ENCODE data around the gene PRKG2. TPM values are rescaled to one million over a fixed set of nuclear protein-coding genes. Genes with fewer than 3 reads are reported as not detected.

Gene PRKG2
- total and polyA plus RNA-seq, 12 donors, result 0.17 to 0.51 (median 0.20) TPM; not detected in 9

DNA sequence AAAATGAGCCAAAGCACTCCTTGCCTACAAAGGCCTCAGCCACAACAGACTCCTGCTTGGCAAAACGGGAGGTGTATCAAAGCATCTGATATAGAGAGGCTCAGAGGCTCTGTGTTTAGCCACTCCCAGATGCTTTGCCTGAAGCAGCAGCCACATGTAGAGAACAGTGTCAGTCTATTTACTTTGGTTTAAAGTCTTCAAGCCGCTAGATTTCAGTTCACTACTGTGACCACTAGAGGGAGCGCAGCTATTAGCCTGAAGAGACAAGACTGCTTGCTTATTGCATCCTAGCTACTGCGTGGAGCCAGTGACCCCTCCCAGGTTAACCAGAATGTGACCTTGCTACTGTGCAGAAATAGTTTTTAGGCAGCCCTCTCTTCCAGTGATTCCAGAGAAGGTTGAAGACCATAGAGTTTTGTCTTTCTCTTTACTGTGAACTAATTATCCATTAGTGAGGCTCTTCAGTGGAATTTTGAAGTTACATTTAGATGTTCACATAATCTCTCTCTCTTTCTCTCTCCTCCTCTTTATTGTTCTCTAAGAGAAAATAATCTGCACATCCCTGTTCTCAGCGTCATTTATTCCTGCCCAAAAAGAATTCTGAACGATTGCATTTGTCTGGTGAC lies 145.2 kb downstream of the PRKG2 start:
- H3K9me3 ChIP-seq, result no peaks in the 10 kb centered on the region
- intact Hi-C loops (cut with DNase I), result loop anchor here (1.0 to 5.0 kb wide), 4 partner anchors 281 to 283 kb away; no protein-coding TSS in a partner anchor
- no peaks in the 10 kb centered on the region for H3K4me1 ChIP-seq
- 8 to 9% methylated on average over 6 of the region's 6 CpGs for WGBS, 2 donors
- H3K27ac ChIP-seq, result no peak overlapping the region
- TF ChIP-seq, protein P1, sequence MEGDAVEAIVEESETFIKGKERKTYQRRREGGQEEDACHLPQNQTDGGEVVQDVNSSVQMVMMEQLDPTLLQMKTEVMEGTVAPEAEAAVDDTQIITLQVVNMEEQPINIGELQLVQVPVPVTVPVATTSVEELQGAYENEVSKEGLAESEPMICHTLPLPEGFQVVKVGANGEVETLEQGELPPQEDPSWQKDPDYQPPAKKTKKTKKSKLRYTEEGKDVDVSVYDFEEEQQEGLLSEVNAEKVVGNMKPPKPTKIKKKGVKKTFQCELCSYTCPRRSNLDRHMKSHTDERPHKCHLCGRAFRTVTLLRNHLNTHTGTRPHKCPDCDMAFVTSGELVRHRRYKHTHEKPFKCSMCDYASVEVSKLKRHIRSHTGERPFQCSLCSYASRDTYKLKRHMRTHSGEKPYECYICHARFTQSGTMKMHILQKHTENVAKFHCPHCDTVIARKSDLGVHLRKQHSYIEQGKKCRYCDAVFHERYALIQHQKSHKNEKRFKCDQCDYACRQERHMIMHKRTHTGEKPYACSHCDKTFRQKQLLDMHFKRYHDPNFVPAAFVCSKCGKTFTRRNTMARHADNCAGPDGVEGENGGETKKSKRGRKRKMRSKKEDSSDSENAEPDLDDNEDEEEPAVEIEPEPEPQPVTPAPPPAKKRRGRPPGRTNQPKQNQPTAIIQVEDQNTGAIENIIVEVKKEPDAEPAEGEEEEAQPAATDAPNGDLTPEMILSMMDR (IDR thresholded peaks at IDR 0.05), result peak; percentile 65 to 93 (median 87)
- no peaks in the 10 kb centered on the region for H3K36me3 ChIP-seq
- peak; percentile 49 to 79 (median 65) for ATAC-seq
- DNase-seq, result peak in 1 of 2 donors; percentile 57
- H3K4me3 ChIP-seq, result no peak overlapping the region
- peaks cover 0 to 3% (median 0%) of the 10 kb centered on the region in 7 donors for H3K27me3 ChIP-seq

DNA sequence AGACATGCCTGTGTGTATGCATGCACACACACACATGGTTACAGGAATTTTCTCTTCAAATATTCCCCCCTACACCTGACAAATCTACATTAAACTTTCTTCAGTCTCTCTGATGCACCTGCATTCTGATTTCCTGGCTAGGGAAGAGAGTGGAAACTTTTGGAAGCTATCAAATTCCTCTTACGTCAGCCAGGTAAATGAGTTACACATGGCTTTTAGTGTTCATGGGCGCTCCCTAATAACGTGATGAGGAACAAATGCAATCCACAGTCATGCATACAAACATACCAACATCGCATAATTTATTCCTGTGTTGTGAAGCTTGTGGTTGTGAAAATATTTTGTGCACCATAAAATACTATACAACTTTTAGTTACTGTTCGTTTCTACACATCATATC lies 149.6 kb downstream of the PRKG2 start:
- 72 to 73% methylated on average over 5 of the region's 5 CpGs for WGBS, 2 donors
- Histone ChIP-seq H3K4me3 (no peak overlapping the region), H3K9me3 (no peaks in the 10 kb centered on the region), H3K27ac (no peak overlapping the region), H3K4me1 (no peaks in the 10 kb centered on the region), H3K27me3 (peaks cover 0 to 3% (median 0%) of the 10 kb centered on the region in 7 donors), H3K36me3 (no peaks in the 10 kb centered on the region)
- intact Hi-C loops (cut with DNase I), result loop anchor here in 1 of 10 donors (5.0 kb wide), 1 partner anchor 287 kb away; no protein-coding TSS in a partner anchor
- ATAC-seq (no peak), DNase-seq (no peak)
- TF ChIP-seq, protein P1 (IDR thresholded peaks at IDR 0.05), result no peak

DNA sequence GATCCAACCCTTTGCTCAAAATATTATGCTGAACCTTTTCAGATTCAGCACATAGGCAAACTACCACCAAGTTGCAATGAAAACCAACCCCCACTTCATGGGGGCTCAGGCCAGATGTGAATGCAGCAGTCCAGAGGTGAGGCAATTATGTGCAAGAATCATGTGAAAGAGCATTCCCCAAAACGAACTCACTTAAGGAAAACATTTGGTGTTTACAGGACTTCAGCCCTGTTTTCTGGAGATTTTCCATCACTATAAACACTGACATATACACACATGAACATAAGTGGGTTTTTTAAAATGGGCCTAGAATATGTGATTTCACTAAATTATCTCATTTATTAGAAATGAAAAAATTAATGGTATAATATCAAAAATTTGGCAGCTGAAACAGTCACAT lies 153.0 kb downstream of the PRKG2 start:
- DNase-seq (no peak), ATAC-seq (no peak)
- Histone ChIP-seq H3K4me1 (no peaks in the 10 kb centered on the region), H3K4me3 (no peak overlapping the region), H3K36me3 (no peaks in the 10 kb centered on the region), H3K27ac (no peak overlapping the region), H3K9me3 (no peaks in the 10 kb centered on the region), H3K27me3 (peaks cover 0 to 7% (median 0%) of the 10 kb centered on the region in 7 donors)
- intact Hi-C loops (cut with DNase I), result no loop called here
- 47 to 48% methylated on average over 1 of the region's 1 CpG for WGBS, 2 donors
- TF ChIP-seq, protein P1 (IDR thresholded peaks at IDR 0.05), result no peak

DNA sequence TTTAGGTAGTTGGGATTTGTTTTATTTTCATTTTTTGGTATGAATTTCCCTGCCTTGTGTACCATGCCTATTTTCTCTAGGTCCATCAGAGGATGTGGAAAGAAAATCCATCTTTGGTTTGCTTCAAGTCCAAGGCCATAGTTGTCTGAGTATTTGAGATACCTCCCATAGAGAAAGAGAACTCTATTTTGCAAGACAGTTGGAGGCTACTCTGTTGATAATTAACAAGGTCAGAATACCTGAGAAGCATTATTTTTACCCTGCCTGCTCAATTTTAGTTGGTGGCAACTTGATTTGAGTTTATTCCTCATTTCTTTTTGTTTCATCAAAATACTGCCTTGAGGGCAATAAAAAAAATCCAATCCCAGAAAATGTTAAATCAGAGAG lies 153.7 kb downstream of the PRKG2 start:
- Histone ChIP-seq H3K36me3 (no peaks in the 10 kb centered on the region), H3K9me3 (no peaks in the 10 kb centered on the region), H3K4me3 (no peak overlapping the region), H3K27ac (no peak overlapping the region), H3K27me3 (peaks cover 0 to 6% (median 0%) of the 10 kb centered on the region in 7 donors), H3K4me1 (no peaks in the 10 kb centered on the region)
- ATAC-seq (no peak), DNase-seq (no peak)
- intact Hi-C loops (cut with DNase I), result no loop called here
- TF ChIP-seq, protein P1 (IDR thresholded peaks at IDR 0.05), result no peak
